HEK293 (cell line): ENCODE data around the gene KCNIP4.

Experiments used
- CTCF ChIA-PET: fragments of 350-600 bp; formaldehyde crosslinking; extraction: SDS; loops from one replicate; lab custom pipeline; 2021; ENCODE audit warnings: antibody characterized with exemption; lab: Yijun Ruan, JAX
- POLR2A ChIA-PET: fragments of 300-600 bp; formaldehyde crosslinking; extraction: SDS; loops from one replicate; lab custom pipeline; 2020; ENCODE audit warnings: antibody characterized with exemption, inconsistent platforms; lab: Yijun Ruan, JAX
- H3K27ac ChIP-seq: fragments of 200-500 bp; sonication (Bioruptor generic); 2 replicates; pipeline ENCODE4 v1.5.1; 2014; ENCODE audit warnings: low read depth, low read length, control low read depth, inconsistent platforms; ENCODE audit errors: extremely low read depth
- H3K36me3 ChIP-seq, 2 experiments: fragments of 200-500 bp in 1 of 2; sonication (Bioruptor generic) in 1 of 2; 1 replicate in 1 of 2; 2 replicates in 1 of 2; pipeline ENCODE4 v1.5.1; 2014 to 2017; ENCODE audit warnings: inconsistent platforms in 2 of 2, low read length in 2 of 2; ENCODE audit not compliant: control insufficient read depth in 2 of 2, insufficient read depth in 1 of 2
- H3K4me1 ChIP-seq: fragments of 200-500 bp; sonication (Bioruptor generic); 2 replicates; pipeline ENCODE4 v1.5.1; 2014; ENCODE audit warnings: mild to moderate bottlenecking, low read length, inconsistent platforms; ENCODE audit not compliant: control insufficient read depth, insufficient read depth
- H3K4me3 ChIP-seq: 2 replicates; pipeline ENCODE4 v1.5.1; 2011; ENCODE audit warnings: low read depth, mild to moderate bottlenecking, control low read depth, low read length, moderate library complexity
- H3K9me3 ChIP-seq: fragments of 200-500 bp; sonication (Bioruptor generic); 2 replicates; pipeline ENCODE4 v1.5.1; 2014; ENCODE audit warnings: low read depth, low read length, inconsistent platforms; ENCODE audit not compliant: control insufficient read depth, insufficient read depth
- ATF2 ChIP-seq: fragments of 450-650 bp; formaldehyde crosslinking; IDR thresholded peaks from 2 replicates; pipeline ENCODE4 v1.5.1; 2016; ENCODE audit warnings: missing biosample characterization, missing genetic modification characterization, low read depth
- INSM2 ChIP-seq: fragments of 450-650 bp; formaldehyde crosslinking; IDR thresholded peaks from 2 replicates; pipeline ENCODE4 v1.5.1; 2016; ENCODE audit warnings: missing biosample characterization, missing genetic modification characterization
- MEIS1 ChIP-seq: sonication (generic); formaldehyde crosslinking; IDR thresholded peaks from 2 replicates; pipeline ENCODE4 v1.8.1; 2022; ENCODE audit warnings: missing genetic modification reagents, mild to moderate bottlenecking, borderline replicate concordance
- PRDM4 ChIP-seq: fragments of 450-650 bp; formaldehyde crosslinking; IDR thresholded peaks from 2 replicates; pipeline ENCODE4 v1.5.1; 2017; ENCODE audit warnings: missing biosample characterization, missing genetic modification characterization
- PRDM6 ChIP-seq: fragments of 450-650 bp; formaldehyde crosslinking; IDR thresholded peaks from 2 replicates; pipeline ENCODE4 v1.5.1; 2017; ENCODE audit warnings: missing biosample characterization, missing genetic modification characterization
- ZFHX2 ChIP-seq: fragments of 450-650 bp; formaldehyde crosslinking; conservative IDR thresholded peaks from 2 replicates; pipeline ENCODE4 v1.5.1; 2016; ENCODE audit warnings: missing biosample characterization, missing genetic modification characterization
- ZFP37 ChIP-seq: fragments of 450-650 bp; formaldehyde crosslinking; IDR thresholded peaks from 2 replicates; pipeline ENCODE4 v1.5.1; 2016; ENCODE audit warnings: missing biosample characterization, missing genetic modification characterization
- ZNF133 ChIP-seq: fragments of 450-650 bp; formaldehyde crosslinking; IDR thresholded peaks from 2 replicates; pipeline ENCODE4 v1.5.1; 2016; ENCODE audit warnings: missing biosample characterization, missing genetic modification characterization
- ZNF184 ChIP-seq: fragments of 450-650 bp; IDR thresholded peaks from 2 replicates; pipeline ENCODE4 v1.5.1; 2018; ENCODE audit warnings: missing biosample characterization, mild to moderate bottlenecking, missing genetic modification characterization
- ZNF248 ChIP-seq: fragments of 450-650 bp; formaldehyde crosslinking; IDR thresholded peaks from 2 replicates; pipeline ENCODE4 v1.5.1; 2017; ENCODE audit warnings: missing biosample characterization, missing genetic modification characterization
- ZNF26 ChIP-seq: fragments of 450-650 bp; formaldehyde crosslinking; IDR thresholded peaks from 2 replicates; pipeline ENCODE4 v1.5.1; 2016; ENCODE audit warnings: missing biosample characterization, missing genetic modification characterization
- ZNF274 ChIP-seq, 2 experiments: fragments of 200-500 bp in 1 of 2; fragments of 450-650 bp in 1 of 2; sonication (Bioruptor generic) in 1 of 2; formaldehyde crosslinking in 1 of 2; IDR thresholded peaks; 2 replicates each; pipeline versions ENCODE4 v1.5.1 to v1.6.1; 2014 to 2016; ENCODE audit warnings: borderline replicate concordance in 1 of 2, inconsistent platforms in 1 of 2, low read length in 1 of 2, missing biosample characterization in 1 of 2, missing genetic modification characterization in 1 of 2
- ZNF302 ChIP-seq: fragments of 450-650 bp; formaldehyde crosslinking; IDR thresholded peaks from 2 replicates; pipeline ENCODE4 v1.5.1; 2016; ENCODE audit warnings: missing biosample characterization, missing genetic modification characterization, low read depth
- ZNF350 ChIP-seq: fragments of 450-650 bp; formaldehyde crosslinking; IDR thresholded peaks from 2 replicates; pipeline ENCODE4 v1.5.0; 2017; ENCODE audit warnings: missing biosample characterization, mild to moderate bottlenecking, missing genetic modification characterization
- ZNF394 ChIP-seq: fragments of 450-650 bp; formaldehyde crosslinking; IDR thresholded peaks from 2 replicates; pipeline ENCODE4 v1.5.1; 2016; ENCODE audit warnings: missing biosample characterization, missing genetic modification characterization, mild to moderate bottlenecking, moderate library complexity, borderline replicate concordance
- ZNF449 ChIP-seq: fragments of 450-650 bp; formaldehyde crosslinking; IDR thresholded peaks from 2 replicates; pipeline ENCODE4 v1.5.1; 2017; ENCODE audit warnings: missing biosample characterization, mild to moderate bottlenecking, missing genetic modification characterization, moderate library complexity
- ZNF76 ChIP-seq: fragments of 450-650 bp; formaldehyde crosslinking; IDR thresholded peaks from 2 replicates; pipeline ENCODE4; 2016; ENCODE audit warnings: low read depth, missing biosample characterization, missing genetic modification characterization, borderline replicate concordance
- ZNF777 ChIP-seq: fragments of 450-650 bp; formaldehyde crosslinking; IDR thresholded peaks from 2 replicates; pipeline ENCODE4 v1.5.1; 2017; ENCODE audit warnings: missing biosample characterization, missing genetic modification characterization, borderline replicate concordance
- ZNF837 ChIP-seq: fragments of 450-650 bp; formaldehyde crosslinking; IDR thresholded peaks from 2 replicates; pipeline ENCODE4 v1.5.1; 2016; ENCODE audit warnings: missing biosample characterization, missing genetic modification characterization
- ZSCAN30 ChIP-seq: fragments of 450-650 bp; IDR thresholded peaks from 2 replicates; pipeline ENCODE4 v1.5.1; 2018; ENCODE audit warnings: missing biosample characterization, mild to moderate bottlenecking, missing genetic modification characterization, moderate library complexity

The KCNIP4 gene

GRCh38 chr4:20944451-20944850, 1004.1 kb downstream of the KCNIP4 start (continued):
- no peak for TF ChIP-seq ATF2 (tag by site-specific recombination)
- no peak for TF ChIP-seq ZNF76

- POLR2A ChIA-PET: no interaction called here
- no peaks in the 10 kb centered on the region for H3K4me1 ChIP-seq
Measured at GRCh38 chr4:20938204-20938603, 1010.4 kb downstream of the KCNIP4 start.

GRCh38 chr4:20926529-20926928, 1022.0 kb downstream of the KCNIP4 start:
- H3K27ac ChIP-seq: no peak overlapping the region
- no peak overlapping the region for H3K4me3 ChIP-seq
- ChIA-PET POLR2A (no interaction called here), CTCF (interaction anchor here (0.7 kb wide), 1 partner anchor 56 kb away, joined by 3 read pairs; no protein-coding TSS in a partner anchor)
- H3K36me3 ChIP-seq: no peaks in the 10 kb centered on the region
- no peaks in the 10 kb centered on the region for H3K4me1 ChIP-seq
- no peaks in the 10 kb centered on the region for H3K9me3 ChIP-seq
- TF ChIP-seq ZNF302 (no peak), ZNF449 (tag by site-specific recombination) (no peak), ZNF133 (no peak), ZNF777 (tag by site-specific recombination) (no peak), ZNF184 (tag by site-specific recombination) (no peak), ZFHX2 (tag by site-specific recombination) (no peak), ZSCAN30 (tag by site-specific recombination) (no peak), PRDM4 (tag by site-specific recombination) (no peak), INSM2 (tag by site-specific recombination) (no peak), ZNF26 (no peak), ZNF394 (tag by site-specific recombination) (no peak), MEIS1 (CRISPR knock-in tag) (no peak), ZNF248 (tag by site-specific recombination) (no peak), ZNF274 (IDR thresholded peaks at IDR 0.05; ENCODE audit: low read length) (no peak), ZNF274 (tag by site-specific recombination; IDR thresholded peaks at IDR 0.05; ENCODE audit: borderline replicate concordance) (no peak), PRDM6 (tag by site-specific recombination) (no peak)

More at GRCh38 chr4:20938204-20938603, 1010.4 kb downstream of the KCNIP4 start:
- no peak overlapping the region for H3K27ac ChIP-seq
- TF ChIP-seq ZNF350 (tag by site-specific recombination) (no peak), ZNF837 (tag by site-specific recombination) (no peak), ZFP37 (tag by site-specific recombination) (no peak)
- H3K9me3 ChIP-seq: no peaks in the 10 kb centered on the region
- H3K36me3 ChIP-seq: no peaks in the 10 kb centered on the region
- CTCF ChIA-PET: interaction anchor here (0.7 kb wide), 1 partner anchor 504 kb away, joined by 3 read pairs; no protein-coding TSS in a partner anchor
- H3K4me3 ChIP-seq: no peak overlapping the region
